Activated T-cell treated with anti-CD3 and anti-CD28 coated beads, Interleukin-2, amount 50 U/mL, for 4 hours (primary cell): Measurements from ENCODE around the gene PEX11B. TPM values are rescaled to one million over a fixed set of nuclear protein-coding genes. Genes with fewer than 3 reads are reported as not detected.

Experiments
- ATAC-seq, 2 donors: fragments of 200-7000 bp; cut with Tn5 transposase; one replicate each; pipeline ENCODE4 v1.10.0; 2021
- DNase-seq: peaks from one replicate; pipeline ENCODE4 v3.0.0-alpha.2; 2020
- H3K27me3 Mint-ChIP-seq: one replicate; pipeline ENCODE4 v1.8.0; 2021; ENCODE audit warnings: low read depth, mixed read lengths
- H3K36me3 Mint-ChIP-seq: one replicate; pipeline ENCODE4 v1.8.0; 2022; ENCODE audit warnings: mixed read lengths; ENCODE audit not compliant: insufficient read depth
- H3K4me1 Mint-ChIP-seq: one replicate; pipeline ENCODE4 v1.8.0; 2021; ENCODE audit warnings: low read depth, mixed read lengths
- H3K4me3 Mint-ChIP-seq: one replicate; pipeline ENCODE4 v1.8.0; 2021; ENCODE audit warnings: mild to moderate bottlenecking, moderate library complexity, mixed read lengths
- H3K9me3 Mint-ChIP-seq: one replicate; pipeline ENCODE4 v1.8.0; 2021; ENCODE audit warnings: mixed read lengths
- total RNA-seq, 3 donors: library from RNA; stranded (reverse); gene quantifications; one replicate each; pipeline ENCODE4 v1.2.1, GENCODE V29; 2021

PEX11B gene, protein sequence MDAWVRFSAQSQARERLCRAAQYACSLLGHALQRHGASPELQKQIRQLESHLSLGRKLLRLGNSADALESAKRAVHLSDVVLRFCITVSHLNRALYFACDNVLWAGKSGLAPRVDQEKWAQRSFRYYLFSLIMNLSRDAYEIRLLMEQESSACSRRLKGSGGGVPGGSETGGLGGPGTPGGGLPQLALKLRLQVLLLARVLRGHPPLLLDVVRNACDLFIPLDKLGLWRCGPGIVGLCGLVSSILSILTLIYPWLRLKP
- 10 to 100 TPM; 26.3 to 28.6 (median 28.0) TPM for total RNA-seq

- no peaks in the 10 kb centered on the region for H3K27me3 Mint-ChIP-seq
- DNase-seq (peak; percentile 89), ATAC-seq (peak; percentile 91 to 92)
- no peaks in the 10 kb centered on the region for H3K9me3 Mint-ChIP-seq
- peak within 1 kb of the TSS; percentile 94 for H3K4me3 Mint-ChIP-seq
- peaks cover 32% of the 10 kb centered on the region for H3K36me3 Mint-ChIP-seq
- H3K4me1 Mint-ChIP-seq, result peaks cover 47% of the 10 kb centered on the region
These were observed at the start of gene PEX11B for GRCh38 chr1:145918144-145918991. Gene PEX11B, minus strand, starts transcription at chr1:145918717. Its CDS starts 29 bp downstream, at chr1:145918688.

- Mint-ChIP-seq H3K9me3 (peaks cover 3% of the 10 kb centered on the region), H3K4me1 (peaks cover 38% of the 10 kb centered on the region), H3K4me3 (no peak overlapping the region), H3K36me3 (peaks cover 10% of the 10 kb centered on the region), H3K27me3 (no peaks in the 10 kb centered on the region)
- ATAC-seq (no peak), DNase-seq (no peak)
These were observed 48.8 kb upstream of the PEX11B start for GRCh38 chr1:145967288-145967687.

DNA sequence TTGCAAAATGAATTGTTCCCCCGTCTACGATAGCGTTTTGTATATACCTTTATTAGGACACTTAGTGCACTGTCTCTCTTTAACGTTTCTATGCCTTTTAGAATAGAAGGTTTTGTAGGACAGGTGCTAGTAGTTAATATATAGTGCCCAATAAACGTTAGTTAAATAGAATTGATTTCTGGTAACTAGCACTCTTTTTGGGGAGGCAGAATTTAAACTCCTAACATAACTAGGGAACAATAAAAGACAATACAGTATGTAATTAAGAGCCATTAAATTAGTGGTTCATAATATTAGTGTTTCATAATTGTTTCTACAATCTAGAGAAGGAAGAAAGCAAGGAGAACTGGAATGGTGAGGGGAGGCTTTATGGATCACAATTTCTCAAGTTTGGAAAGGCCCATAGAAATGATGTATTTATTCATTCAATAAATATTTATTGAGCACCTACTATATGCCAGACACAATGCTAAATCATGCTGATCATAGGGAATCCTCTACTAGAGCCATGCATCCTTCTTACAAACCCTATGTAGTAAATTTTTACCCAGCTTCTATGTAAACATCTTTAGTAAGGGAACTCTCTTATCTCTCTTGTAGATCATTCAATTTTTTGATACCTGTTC lies 46.7 kb upstream of the PEX11B start:
- Mint-ChIP-seq H3K4me1 (peaks cover 43% of the 10 kb centered on the region), H3K4me3 (peak overlapping the region; percentile 94)
- no peak for ATAC-seq

GRCh38 chr1:145964328-145965118 lies 46.0 kb upstream of the PEX11B start, which contains the start of the genes ANKRD34A and POLR3GL:
Gene ANKRD34A, minus strand, starts transcription at chr1:145964575. Its CDS starts 2,816 bp downstream, at chr1:145961759.
Gene POLR3GL, plus strand, starts transcription at chr1:145964690. Its CDS starts 10,176 bp downstream, at chr1:145974866.
- H3K9me3 Mint-ChIP-seq, result peaks cover 3% of the 10 kb centered on the region
- ATAC-seq, result peak; percentile 88 to 90
- peak within 1 kb of the TSS; percentile 94 for H3K4me3 Mint-ChIP-seq
- peak; percentile 81 for DNase-seq
- H3K4me1 Mint-ChIP-seq, result peaks cover 48% of the 10 kb centered on the region
- peaks cover 10% of the 10 kb centered on the region for H3K36me3 Mint-ChIP-seq
- no peaks in the 10 kb centered on the region for H3K27me3 Mint-ChIP-seq

More for the DNA sequence above, 46.7 kb upstream of the PEX11B start:
- no peaks in the 10 kb centered on the region for H3K27me3 Mint-ChIP-seq
- H3K36me3 Mint-ChIP-seq, result peaks cover 10% of the 10 kb centered on the region
- peaks cover 3% of the 10 kb centered on the region for H3K9me3 Mint-ChIP-seq
- no peak for DNase-seq

DNA sequence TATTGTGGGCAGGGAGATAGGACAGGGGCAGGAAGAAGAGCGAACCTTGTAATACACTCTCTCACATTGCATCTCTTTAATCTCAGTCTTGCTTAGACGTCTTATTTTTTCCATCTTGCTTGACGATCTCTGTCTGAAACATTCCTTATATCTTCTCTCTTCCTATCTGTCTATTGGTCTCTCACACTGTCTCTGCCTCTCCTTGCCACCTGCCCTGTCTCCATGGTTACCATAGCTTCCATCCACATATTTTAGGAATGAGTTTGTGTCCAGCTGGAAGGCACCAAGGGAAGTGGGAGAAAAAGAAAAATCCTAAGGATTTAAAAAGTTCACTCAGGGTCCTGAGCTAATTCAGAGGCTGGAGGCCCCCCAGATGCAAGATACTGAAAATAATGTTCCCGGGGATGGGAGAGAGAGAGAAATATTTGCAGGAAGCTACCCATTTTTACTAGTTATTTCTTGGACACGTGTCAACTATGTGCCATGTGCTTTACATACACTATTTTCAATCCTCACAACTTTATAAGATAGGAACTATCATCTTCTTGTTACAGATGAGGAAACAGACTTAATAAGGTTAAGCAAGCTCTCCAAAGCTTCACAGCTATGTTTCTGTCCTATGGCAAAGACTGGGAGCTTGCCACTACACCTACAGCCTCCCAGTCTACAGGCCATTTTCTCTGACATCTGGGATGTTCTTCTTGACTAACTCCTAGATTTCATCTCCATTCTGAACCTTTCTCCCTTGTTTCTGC lies 44.9 kb upstream of the PEX11B start:
- peaks cover 7% of the 10 kb centered on the region for H3K36me3 Mint-ChIP-seq
- H3K27me3 Mint-ChIP-seq, result no peaks in the 10 kb centered on the region
- peak overlapping the region; percentile 94 for H3K4me3 Mint-ChIP-seq
- DNase-seq (no peak), ATAC-seq (no peak)
- peaks cover 57% of the 10 kb centered on the region for H3K4me1 Mint-ChIP-seq
- peaks cover 3% of the 10 kb centered on the region for H3K9me3 Mint-ChIP-seq

DNA sequence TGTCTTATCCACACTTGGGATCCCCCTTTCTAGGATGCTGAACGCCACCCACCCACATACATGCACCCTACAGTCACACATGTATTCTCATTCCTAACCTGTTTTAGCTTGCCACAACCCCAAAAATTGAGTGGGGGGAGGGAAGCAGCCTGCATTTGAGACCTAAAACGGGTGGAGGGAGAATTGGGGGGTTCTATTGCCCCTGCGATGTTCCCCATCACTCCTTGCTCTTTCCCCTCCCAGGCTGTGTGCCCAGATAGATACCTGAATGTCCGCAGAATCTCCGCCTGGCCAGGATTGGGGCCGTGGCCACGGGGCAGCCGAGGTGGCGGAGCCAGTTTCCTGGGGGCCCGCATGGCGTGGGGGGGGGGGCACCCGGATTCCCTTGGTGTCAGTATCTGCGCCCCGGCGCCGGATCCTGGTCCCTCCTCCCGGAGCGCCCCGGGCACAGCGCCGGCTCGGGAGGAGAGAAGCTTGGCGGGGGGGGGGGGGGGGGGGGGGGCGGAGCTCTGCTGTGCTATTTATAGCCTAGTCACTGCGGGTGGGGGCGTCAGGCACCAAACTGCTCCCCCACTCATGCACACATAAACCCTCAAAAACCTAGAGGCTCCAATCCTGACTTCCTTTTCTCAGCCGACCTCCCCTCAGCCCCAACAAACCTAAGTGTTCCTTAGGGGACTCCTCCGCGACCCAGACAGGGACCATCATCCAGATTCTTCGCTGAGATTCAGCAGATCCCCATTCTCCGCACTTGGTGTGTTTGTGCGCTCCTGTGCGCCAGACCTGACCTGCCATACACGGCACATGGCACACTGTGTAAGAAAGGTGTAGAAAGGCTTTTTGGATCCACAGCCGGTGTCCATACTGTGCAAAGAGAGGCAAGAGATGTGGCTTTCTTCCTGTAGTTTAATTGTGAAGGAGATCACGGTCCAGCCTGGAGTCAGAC lies 43.9 kb upstream of the PEX11B start:
- peaks cover 56% of the 10 kb centered on the region for H3K4me1 Mint-ChIP-seq
- peak overlapping the region; percentile 94 for H3K4me3 Mint-ChIP-seq
- H3K9me3 Mint-ChIP-seq, result peaks cover under 1% of the 10 kb centered on the region
- no peaks in the 10 kb centered on the region for H3K27me3 Mint-ChIP-seq
- peak; percentile 20 for DNase-seq
- peaks cover 2% of the 10 kb centered on the region for H3K36me3 Mint-ChIP-seq
- ATAC-seq, result peak; percentile 0 to 3

DNA sequence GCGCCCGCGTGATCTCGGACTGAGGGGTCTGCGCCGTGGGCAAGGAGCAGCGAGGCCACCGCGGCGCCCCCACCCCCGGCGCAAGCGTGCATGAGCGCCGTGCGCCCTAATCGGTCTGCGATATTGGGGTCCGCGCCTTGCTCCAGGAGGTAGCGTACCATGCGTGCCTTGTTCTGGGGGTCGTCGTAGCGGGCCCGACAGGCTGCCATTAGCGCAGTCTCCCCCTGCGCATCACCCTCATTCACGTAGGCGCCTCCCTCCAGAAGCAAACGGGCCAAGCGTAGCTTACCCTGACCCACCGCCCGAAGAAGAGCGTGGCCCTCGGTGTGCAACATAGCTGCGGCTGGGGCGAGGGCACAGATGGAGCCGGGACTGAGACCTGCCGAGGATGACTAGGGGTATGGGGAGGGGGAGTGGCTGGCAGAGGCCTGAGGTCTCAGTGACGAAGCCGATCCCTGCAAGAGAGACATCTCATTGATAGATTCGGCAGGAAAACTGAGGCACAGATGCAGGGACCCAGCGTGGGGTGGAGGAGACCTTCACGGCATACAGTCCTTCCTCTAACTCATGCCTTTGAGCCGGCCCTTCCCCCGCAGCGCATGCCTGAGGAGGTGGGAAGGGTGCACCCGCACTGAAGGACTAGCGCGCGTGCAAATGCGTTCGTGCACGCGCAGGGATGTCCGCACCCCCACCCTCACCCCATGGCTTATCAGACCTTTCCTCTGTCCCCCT lies 43.1 kb upstream of the PEX11B start:
- H3K9me3 Mint-ChIP-seq, result no peaks in the 10 kb centered on the region

DNA sequence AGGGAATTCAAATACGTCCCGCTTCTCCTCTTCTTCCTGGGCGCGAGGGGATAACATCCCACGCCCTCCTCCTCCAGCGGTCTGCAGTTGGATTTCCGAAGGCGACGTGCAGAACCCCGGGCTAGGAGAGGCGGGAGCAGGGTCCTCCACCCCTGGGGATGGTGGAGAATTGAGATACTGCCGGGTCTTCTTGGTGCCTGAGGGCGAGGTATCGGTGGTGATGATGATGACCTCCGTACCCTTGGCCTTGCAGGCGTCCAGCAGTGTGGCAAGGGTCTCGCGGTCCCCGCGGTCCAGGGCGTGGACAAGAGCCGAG lies 42.5 kb upstream of the PEX11B start:
- DNase-seq (no peak), ATAC-seq (no peak)
- Mint-ChIP-seq H3K36me3 (no peaks in the 10 kb centered on the region), H3K4me1 (peaks cover 65% of the 10 kb centered on the region), H3K4me3 (peak overlapping the region; percentile 94), H3K27me3 (no peaks in the 10 kb centered on the region), H3K9me3 (no peaks in the 10 kb centered on the region)

More for the DNA sequence above, 43.1 kb upstream of the PEX11B start:
- peak; percentile 33 for DNase-seq
- Mint-ChIP-seq H3K27me3 (no peaks in the 10 kb centered on the region), H3K4me1 (peaks cover 61% of the 10 kb centered on the region), H3K36me3 (no peaks in the 10 kb centered on the region), H3K4me3 (peak overlapping the region; percentile 94)
- peak; percentile 1 to 2 for ATAC-seq

- DNase-seq (peak; percentile 26), ATAC-seq (no peak)
- Mint-ChIP-seq H3K4me1 (peaks cover 70% of the 10 kb centered on the region), H3K27me3 (no peaks in the 10 kb centered on the region), H3K4me3 (peak overlapping the region; percentile 94), H3K9me3 (no peaks in the 10 kb centered on the region), H3K36me3 (no peaks in the 10 kb centered on the region)
These were observed 42.1 kb upstream of the PEX11B start for GRCh38 chr1:145960468-145961108.

- peaks cover 73% of the 10 kb centered on the region for H3K4me1 Mint-ChIP-seq
- ATAC-seq, result no peak
- no peaks in the 10 kb centered on the region for H3K9me3 Mint-ChIP-seq
- H3K27me3 Mint-ChIP-seq, result no peaks in the 10 kb centered on the region
- DNase-seq, result no peak
- H3K36me3 Mint-ChIP-seq, result no peaks in the 10 kb centered on the region
- H3K4me3 Mint-ChIP-seq, result peak overlapping the region; percentile 94
These were observed 41.5 kb upstream of the PEX11B start for GRCh38 chr1:145959957-145960467.

DNA sequence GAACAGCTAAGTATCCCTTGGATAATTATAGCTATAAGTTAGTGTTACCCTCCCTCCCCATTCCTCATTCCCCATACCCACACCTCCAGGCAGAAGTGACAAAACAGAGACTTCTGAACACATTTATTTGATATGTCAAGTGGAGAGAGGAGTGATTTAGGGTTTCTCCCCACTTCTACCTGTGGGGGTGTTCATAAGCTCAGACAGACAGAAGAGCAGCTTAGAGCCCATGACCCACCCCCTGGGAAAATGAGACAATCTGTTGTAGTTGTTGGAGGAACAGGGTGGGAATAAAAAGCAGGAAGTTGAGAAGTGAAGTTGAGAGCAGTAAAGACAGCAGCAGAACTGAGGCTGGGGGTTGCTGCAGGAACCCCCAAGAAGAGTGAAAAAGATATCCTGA lies 40.8 kb upstream of the PEX11B start:
- H3K36me3 Mint-ChIP-seq, result no peaks in the 10 kb centered on the region
- peak overlapping the region; percentile 94 for H3K4me3 Mint-ChIP-seq
- peaks cover 76% of the 10 kb centered on the region for H3K4me1 Mint-ChIP-seq
- ATAC-seq (no peak), DNase-seq (no peak)
- no peaks in the 10 kb centered on the region for H3K9me3 Mint-ChIP-seq
- no peaks in the 10 kb centered on the region for H3K27me3 Mint-ChIP-seq
